ENCODE results near the gene SYTL3. TPM values are rescaled to one million over a fixed set of nuclear protein-coding genes. Genes with fewer than 3 reads are reported as not detected.

Gene SYTL3
- total and polyA plus RNA-seq, 2 experiments from 2014 or later: 0.07 TPM; not detected in 1

GRCh38 chr6:158635427-158636073 lies 14.3 kb upstream of the SYTL3 start (continued):
- TF ChIP-seq, protein P1, sequence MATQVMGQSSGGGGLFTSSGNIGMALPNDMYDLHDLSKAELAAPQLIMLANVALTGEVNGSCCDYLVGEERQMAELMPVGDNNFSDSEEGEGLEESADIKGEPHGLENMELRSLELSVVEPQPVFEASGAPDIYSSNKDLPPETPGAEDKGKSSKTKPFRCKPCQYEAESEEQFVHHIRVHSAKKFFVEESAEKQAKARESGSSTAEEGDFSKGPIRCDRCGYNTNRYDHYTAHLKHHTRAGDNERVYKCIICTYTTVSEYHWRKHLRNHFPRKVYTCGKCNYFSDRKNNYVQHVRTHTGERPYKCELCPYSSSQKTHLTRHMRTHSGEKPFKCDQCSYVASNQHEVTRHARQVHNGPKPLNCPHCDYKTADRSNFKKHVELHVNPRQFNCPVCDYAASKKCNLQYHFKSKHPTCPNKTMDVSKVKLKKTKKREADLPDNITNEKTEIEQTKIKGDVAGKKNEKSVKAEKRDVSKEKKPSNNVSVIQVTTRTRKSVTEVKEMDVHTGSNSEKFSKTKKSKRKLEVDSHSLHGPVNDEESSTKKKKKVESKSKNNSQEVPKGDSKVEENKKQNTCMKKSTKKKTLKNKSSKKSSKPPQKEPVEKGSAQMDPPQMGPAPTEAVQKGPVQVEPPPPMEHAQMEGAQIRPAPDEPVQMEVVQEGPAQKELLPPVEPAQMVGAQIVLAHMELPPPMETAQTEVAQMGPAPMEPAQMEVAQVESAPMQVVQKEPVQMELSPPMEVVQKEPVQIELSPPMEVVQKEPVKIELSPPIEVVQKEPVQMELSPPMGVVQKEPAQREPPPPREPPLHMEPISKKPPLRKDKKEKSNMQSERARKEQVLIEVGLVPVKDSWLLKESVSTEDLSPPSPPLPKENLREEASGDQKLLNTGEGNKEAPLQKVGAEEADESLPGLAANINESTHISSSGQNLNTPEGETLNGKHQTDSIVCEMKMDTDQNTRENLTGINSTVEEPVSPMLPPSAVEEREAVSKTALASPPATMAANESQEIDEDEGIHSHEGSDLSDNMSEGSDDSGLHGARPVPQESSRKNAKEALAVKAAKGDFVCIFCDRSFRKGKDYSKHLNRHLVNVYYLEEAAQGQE (IDR thresholded peaks at IDR 0.05; ENCODE audit: unreplicated experiment): no peak

DNA sequence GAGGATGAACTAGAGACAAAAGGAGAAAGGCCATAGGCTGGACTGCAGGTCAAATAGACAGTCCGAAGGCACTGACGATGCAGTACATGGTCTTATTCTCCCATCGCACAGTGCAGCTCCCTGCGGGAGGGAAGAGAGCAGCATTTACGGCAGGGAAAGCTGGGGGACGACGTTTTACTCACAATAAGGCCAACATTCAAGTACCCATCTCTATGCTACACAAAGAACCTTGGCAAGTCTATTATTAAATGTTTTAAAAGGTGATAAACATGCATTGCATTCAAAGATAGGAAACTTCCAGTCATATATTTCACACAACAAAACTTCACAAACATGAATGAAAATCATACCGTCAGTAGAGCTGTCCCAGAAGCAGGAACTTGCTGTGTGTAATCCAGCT lies 13.1 kb upstream of the SYTL3 start:
- Mint-ChIP-seq H3K9me3 (no peaks in the 10 kb centered on the region), H3K4me3 (no peak overlapping the region), H3K4me1 (peaks cover 9% of the 10 kb centered on the region), H3K27ac (no peak overlapping the region), H3K36me3 (ENCODE audit: low read depth) (peaks cover 39% of the 10 kb centered on the region; the same call in 2 of the 3 replicates), H3K27me3 (ENCODE audit: insufficient read depth, low read depth, poor library complexity) (peaks cover 8% of the 10 kb centered on the region)
- Histone ChIP-seq H3F3A (replicated peaks; ENCODE audit: low read depth) (no peaks in the 10 kb centered on the region), H3K4me2 (no peak overlapping the region), H3K4me3 (no peak overlapping the region), H3K4me1 (ENCODE audit: insufficient read depth) (no peaks in the 10 kb centered on the region), H3K36me3 (ENCODE audit: insufficient read depth) (no peaks in the 10 kb centered on the region; the same call in 1 of the 2 replicates), H3K79me2 (replicated peaks; ENCODE audit: insufficient read depth) (peaks cover 20% of the 10 kb centered on the region), H3K27me3 (ENCODE audit: insufficient read depth) (no peaks in the 10 kb centered on the region), H2AFZ (no peak overlapping the region), H4K20me1 (replicated peaks; ENCODE audit: insufficient read depth) (peaks cover 11% of the 10 kb centered on the region; the same call in 1 of the 2 replicates), H3K27ac (ENCODE audit: low read depth) (no peak overlapping the region), H3K9me2 (ENCODE audit: insufficient read depth) (no peaks in the 10 kb centered on the region)
- TF ChIP-seq, protein P1 (IDR thresholded peaks at IDR 0.05; ENCODE audit: unreplicated experiment): no peak
- ATAC-seq (no peak), DNase-seq (ENCODE audit: low spot score) (no peak)

GRCh38 chr6:158638324-158638854 lies 11.5 kb upstream of the SYTL3 start:
- Histone ChIP-seq H3K27ac (ENCODE audit: low read depth) (no peak overlapping the region), H4K20me1 (replicated peaks; ENCODE audit: insufficient read depth) (peaks cover 23% of the 10 kb centered on the region; the same call in 1 of the 2 replicates), H3K36me3 (ENCODE audit: insufficient read depth) (no peaks in the 10 kb centered on the region; the same call in 1 of the 2 replicates), H3K79me2 (replicated peaks; ENCODE audit: insufficient read depth) (peaks cover 37% of the 10 kb centered on the region), H2AFZ (no peak overlapping the region), H3F3A (replicated peaks; ENCODE audit: low read depth) (no peaks in the 10 kb centered on the region), H3K4me2 (no peak overlapping the region), H3K4me3 (no peak overlapping the region), H3K9me2 (ENCODE audit: insufficient read depth) (no peaks in the 10 kb centered on the region), H3K4me1 (ENCODE audit: insufficient read depth) (peaks cover 2% of the 10 kb centered on the region), H3K27me3 (ENCODE audit: insufficient read depth) (no peaks in the 10 kb centered on the region)
- DNase-seq (ENCODE audit: low spot score) (no peak), ATAC-seq (no peak)
- peaks cover 19% of the 10 kb centered on the region for H3K4me1 Mint-ChIP-seq
- H3K9me3 Mint-ChIP-seq: no peaks in the 10 kb centered on the region
- no peak overlapping the region for H3K27ac Mint-ChIP-seq
- peaks cover 5% of the 10 kb centered on the region for H3K27me3 Mint-ChIP-seq (ENCODE audit: insufficient read depth, low read depth, poor library complexity)
- peaks cover 30% of the 10 kb centered on the region; the same call in 2 of the 3 replicates for H3K36me3 Mint-ChIP-seq (ENCODE audit: low read depth)
- H3K4me3 Mint-ChIP-seq: no peak overlapping the region
- TF ChIP-seq EZH2 (IDR thresholded peaks at IDR 0.05; ENCODE audit: low read depth, unreplicated experiment) (no peak), STAT1 (IDR thresholded peaks at IDR 0.05; ENCODE audit: unreplicated experiment) (no peak)
- TF ChIP-seq, protein P2, sequence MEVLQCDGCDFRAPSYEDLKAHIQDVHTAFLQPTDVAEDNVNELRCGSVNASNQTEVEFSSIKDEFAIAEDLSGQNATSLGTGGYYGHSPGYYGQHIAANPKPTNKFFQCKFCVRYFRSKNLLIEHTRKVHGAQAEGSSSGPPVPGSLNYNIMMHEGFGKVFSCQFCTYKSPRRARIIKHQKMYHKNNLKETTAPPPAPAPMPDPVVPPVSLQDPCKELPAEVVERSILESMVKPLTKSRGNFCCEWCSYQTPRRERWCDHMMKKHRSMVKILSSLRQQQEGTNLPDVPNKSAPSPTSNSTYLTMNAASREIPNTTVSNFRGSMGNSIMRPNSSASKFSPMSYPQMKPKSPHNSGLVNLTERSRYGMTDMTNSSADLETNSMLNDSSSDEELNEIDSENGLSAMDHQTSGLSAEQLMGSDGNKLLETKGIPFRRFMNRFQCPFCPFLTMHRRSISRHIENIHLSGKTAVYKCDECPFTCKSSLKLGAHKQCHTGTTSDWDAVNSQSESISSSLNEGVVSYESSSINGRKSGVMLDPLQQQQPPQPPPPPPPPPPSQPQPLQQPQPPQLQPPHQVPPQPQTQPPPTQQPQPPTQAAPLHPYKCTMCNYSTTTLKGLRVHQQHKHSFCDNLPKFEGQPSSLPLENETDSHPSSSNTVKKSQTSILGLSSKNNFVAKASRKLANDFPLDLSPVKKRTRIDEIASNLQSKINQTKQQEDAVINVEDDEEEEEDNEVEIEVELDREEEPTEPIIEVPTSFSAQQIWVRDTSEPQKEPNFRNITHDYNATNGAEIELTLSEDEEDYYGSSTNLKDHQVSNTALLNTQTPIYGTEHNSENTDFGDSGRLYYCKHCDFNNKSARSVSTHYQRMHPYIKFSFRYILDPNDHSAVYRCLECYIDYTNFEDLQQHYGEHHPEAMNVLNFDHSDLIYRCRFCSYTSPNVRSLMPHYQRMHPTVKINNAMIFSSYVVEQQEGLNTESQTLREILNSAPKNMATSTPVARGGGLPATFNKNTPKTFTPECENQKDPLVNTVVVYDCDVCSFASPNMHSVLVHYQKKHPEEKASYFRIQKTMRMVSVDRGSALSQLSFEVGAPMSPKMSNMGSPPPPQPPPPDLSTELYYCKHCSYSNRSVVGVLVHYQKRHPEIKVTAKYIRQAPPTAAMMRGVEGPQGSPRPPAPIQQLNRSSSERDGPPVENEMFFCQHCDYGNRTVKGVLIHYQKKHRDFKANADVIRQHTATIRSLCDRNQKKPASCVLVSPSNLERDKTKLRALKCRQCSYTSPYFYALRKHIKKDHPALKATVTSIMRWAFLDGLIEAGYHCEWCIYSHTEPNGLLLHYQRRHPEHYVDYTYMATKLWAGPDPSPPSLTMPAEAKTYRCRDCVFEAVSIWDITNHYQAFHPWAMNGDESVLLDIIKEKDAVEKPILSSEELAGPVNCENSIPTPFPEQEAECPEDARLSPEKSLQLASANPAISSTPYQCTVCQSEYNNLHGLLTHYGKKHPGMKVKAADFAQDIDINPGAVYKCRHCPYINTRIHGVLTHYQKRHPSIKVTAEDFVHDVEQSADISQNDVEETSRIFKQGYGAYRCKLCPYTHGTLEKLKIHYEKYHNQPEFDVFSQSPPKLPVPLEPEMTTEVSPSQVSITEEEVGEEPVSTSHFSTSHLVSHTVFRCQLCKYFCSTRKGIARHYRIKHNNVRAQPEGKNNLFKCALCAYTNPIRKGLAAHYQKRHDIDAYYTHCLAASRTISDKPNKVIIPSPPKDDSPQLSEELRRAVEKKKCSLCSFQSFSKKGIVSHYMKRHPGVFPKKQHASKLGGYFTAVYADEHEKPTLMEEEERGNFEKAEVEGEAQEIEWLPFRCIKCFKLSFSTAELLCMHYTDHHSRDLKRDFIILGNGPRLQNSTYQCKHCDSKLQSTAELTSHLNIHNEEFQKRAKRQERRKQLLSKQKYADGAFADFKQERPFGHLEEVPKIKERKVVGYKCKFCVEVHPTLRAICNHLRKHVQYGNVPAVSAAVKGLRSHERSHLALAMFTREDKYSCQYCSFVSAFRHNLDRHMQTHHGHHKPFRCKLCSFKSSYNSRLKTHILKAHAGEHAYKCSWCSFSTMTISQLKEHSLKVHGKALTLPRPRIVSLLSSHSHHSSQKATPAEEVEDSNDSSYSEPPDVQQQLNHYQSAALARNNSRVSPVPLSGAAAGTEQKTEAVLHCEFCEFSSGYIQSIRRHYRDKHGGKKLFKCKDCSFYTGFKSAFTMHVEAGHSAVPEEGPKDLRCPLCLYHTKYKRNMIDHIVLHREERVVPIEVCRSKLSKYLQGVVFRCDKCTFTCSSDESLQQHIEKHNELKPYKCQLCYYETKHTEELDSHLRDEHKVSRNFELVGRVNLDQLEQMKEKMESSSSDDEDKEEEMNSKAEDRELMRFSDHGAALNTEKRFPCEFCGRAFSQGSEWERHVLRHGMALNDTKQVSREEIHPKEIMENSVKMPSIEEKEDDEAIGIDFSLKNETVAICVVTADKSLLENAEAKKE (CRISPR knock-in tag; IDR thresholded peaks at IDR 0.05): no peak
